ENCODE measurements around the gene PRELID2. TPM values are rescaled to one million over a fixed set of nuclear protein-coding genes. Genes with fewer than 3 reads are reported as not detected.

The PRELID2 gene
- total and polyA plus RNA-seq, 2 donors (not counting 3 experiments of a cell fraction or from before 2014, with no cell fraction given): 3.2 to 16.4 TPM

DNA sequence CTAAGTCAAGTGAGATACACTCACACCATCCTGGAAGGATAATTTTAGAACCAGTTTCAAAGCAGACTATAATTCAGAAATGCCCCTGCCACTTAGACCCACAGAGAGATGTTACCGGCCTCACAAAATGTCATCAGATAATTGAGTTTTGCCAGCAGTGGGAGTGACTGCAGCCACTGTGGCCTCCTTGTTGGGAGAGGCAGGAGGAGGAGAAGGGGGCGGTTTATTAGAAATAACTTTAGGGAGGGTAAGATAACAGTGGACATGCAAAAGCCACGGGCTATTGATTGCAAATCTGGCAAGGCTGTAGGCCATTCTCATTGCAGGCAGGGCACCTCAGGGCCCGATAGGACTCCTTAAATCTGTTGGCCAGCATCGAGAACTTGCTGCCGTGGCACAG is 24.3 kb upstream of the PRELID2 start:
- BruUV-seq (replicated peaks): no TSS peak
- dilution Hi-C loops (cut with MboI; ENCODE audit: extremely low pct_ligation_motif_present, low sequenced_read_pairs) (no loop called here), intact Hi-C loops (cut with micrococcal nuclease) (loop anchor here (5.0 kb wide), 1 partner anchor 118 kb away; no protein-coding TSS in a partner anchor)
- Histone ChIP-seq H3K27ac (ENCODE audit: insufficient read depth, low read depth, low read length) (no peak overlapping the region), H3K9me3 (replicated peaks; ENCODE audit: control insufficient read depth, insufficient read depth, low read length) (no peaks in the 10 kb centered on the region), H3K36me3 (ENCODE audit: control insufficient read depth in 2 of 2, extremely low read depth in 1 of 2, insufficient read depth in 2 of 2, low read length in 2 of 2) (no peaks in the 10 kb centered on the region), H4K20me1 (replicated peaks; ENCODE audit: control insufficient read depth, extremely low read depth, insufficient read depth, low read length) (no peaks in the 10 kb centered on the region), H3K27me3 (ENCODE audit: control insufficient read depth in 2 of 2, insufficient read depth in 2 of 2, low read length in 2 of 2) (peaks cover 0 to 4% of the 10 kb centered on the region in 2 experiments), H3K4me1 (ENCODE audit: control insufficient read depth, extremely low read depth, insufficient read depth, low read length) (peaks cover 17% of the 10 kb centered on the region), H3K9ac (replicated peaks; ENCODE audit: extremely low read depth, insufficient read depth, low read length) (no peak overlapping the region), H3K4me2 (ENCODE audit: insufficient read depth, low read length) (no peak overlapping the region), H3K9me1 (replicated peaks; ENCODE audit: control insufficient read depth, extremely low read depth, insufficient read depth, low read length) (no peaks in the 10 kb centered on the region), H3K79me2 (ENCODE audit: control insufficient read depth, insufficient read depth, low read length) (no peaks in the 10 kb centered on the region), H3K4me3 (replicated peaks in 1 of 3; ENCODE audit: insufficient read depth in 1 of 3, low read depth in 1 of 3, low read length in 3 of 3) (no peak overlapping the region), H2AFZ (ENCODE audit: low read depth, low read length) (no peak overlapping the region)
- TF ChIP-seq, protein P1, sequence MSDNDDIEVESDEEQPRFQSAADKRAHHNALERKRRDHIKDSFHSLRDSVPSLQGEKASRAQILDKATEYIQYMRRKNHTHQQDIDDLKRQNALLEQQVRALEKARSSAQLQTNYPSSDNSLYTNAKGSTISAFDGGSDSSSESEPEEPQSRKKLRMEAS (IDR thresholded peaks at IDR 0.05; ENCODE audit: insufficient read depth, insufficient read length): no peak
- TF ChIP-seq FOS (IDR thresholded peaks at IDR 0.05; ENCODE audit: borderline replicate concordance, insufficient read depth, low read length): no peak
- no peak for TF ChIP-seq GATA2 (IDR thresholded peaks at IDR 0.05; ENCODE audit: insufficient read depth, insufficient read length, low read depth, low read length)
- TF ChIP-seq MYC (IDR thresholded peaks at IDR 0.05; ENCODE audit: low read depth, low read length): no peak
- no peak for TF ChIP-seq EZH2 (IDR thresholded peaks at IDR 0.05; ENCODE audit: borderline replicate concordance, low read depth, low read length, severe bottlenecking)
- TF ChIP-seq, protein P2, sequence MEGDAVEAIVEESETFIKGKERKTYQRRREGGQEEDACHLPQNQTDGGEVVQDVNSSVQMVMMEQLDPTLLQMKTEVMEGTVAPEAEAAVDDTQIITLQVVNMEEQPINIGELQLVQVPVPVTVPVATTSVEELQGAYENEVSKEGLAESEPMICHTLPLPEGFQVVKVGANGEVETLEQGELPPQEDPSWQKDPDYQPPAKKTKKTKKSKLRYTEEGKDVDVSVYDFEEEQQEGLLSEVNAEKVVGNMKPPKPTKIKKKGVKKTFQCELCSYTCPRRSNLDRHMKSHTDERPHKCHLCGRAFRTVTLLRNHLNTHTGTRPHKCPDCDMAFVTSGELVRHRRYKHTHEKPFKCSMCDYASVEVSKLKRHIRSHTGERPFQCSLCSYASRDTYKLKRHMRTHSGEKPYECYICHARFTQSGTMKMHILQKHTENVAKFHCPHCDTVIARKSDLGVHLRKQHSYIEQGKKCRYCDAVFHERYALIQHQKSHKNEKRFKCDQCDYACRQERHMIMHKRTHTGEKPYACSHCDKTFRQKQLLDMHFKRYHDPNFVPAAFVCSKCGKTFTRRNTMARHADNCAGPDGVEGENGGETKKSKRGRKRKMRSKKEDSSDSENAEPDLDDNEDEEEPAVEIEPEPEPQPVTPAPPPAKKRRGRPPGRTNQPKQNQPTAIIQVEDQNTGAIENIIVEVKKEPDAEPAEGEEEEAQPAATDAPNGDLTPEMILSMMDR (IDR thresholded peaks at IDR 0.05; ENCODE audit: extremely low read depth in 1 of 2, insufficient read depth in 1 of 2, low read depth in 1 of 2, low read length in 2 of 2): no peak
- no peak for TF ChIP-seq JUN (IDR thresholded peaks at IDR 0.05; ENCODE audit: borderline replicate concordance, insufficient read depth, insufficient read length, low read depth)
- no peak for TF ChIP-seq POLR2A (IDR thresholded peaks at IDR 0.05; ENCODE audit: low read depth, low read length)
- no peak for TF ChIP-seq POLR2AphosphoS5 (IDR thresholded peaks at IDR 0.05; ENCODE audit: insufficient read depth, low read depth, low read length)
- ChIA-PET CTCF (interaction anchor here (2.5 kb wide), 1 partner anchor 29 kb away, joined by 7 read pairs; no protein-coding TSS in a partner anchor), POLR2A (no interaction called here)
- no peak for DNase-seq (ENCODE audit: low read depth, low spot score)
- no peak for FAIRE-seq
